HG03064 (cell line): ENCODE measurements around the gene MEN1.
A peak's percentile ranks its signal among the peaks of the same experiment; 100 is the strongest.

ENCODE experiments used
- ATAC-seq: cut with Tn5 transposase; IDR thresholded peaks from one replicate; pipeline ENCODE4 v1.9.1; 2021; ENCODE audit warnings: low read depth; ENCODE audit not compliant: unreplicated experiment

MEN1 gene

DNA sequence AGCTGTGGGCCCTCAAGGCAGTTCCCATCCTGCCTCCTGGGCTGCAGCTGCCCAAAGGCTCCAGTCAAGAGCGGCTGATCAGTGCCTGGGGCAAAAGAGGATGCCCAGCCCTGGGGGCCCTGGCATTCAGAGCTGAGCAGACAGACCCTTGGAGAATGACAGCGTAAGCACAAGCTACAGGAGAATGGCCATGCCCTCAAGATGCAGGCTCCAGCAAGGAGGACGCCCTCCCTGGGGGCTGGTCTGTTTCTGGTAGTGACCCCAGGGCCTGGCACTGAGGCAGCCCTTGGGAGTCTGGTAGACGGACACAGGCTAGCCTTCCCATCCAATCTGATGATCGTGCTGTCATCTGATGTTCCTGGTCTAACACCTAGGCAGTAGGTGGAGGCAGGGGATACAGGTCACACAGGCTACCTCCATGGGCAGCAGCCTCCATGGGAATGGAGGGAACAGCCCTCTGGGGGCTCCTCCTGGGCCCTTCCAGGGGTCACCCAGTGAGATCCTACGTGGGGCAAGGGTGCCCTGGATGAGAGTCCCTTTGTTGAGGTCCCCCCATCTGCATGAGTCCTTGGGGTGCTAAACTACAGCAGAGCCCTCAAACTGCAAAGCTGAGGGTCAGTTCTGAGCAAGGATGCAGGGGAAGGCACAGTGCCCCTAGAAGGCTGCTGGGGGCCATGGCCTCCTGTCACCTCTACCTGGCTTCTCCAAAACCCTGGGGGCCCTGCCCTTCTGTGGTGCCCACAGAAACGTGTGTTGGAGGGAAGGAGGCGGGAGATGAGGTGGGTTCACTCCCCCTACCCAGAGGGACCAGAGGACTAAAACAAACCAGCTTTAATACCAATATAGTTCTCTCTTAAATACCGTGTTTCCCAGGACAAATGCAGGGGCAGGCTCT, 21.8 kb downstream of the MEN1 start:
- no peak for ATAC-seq

DNA sequence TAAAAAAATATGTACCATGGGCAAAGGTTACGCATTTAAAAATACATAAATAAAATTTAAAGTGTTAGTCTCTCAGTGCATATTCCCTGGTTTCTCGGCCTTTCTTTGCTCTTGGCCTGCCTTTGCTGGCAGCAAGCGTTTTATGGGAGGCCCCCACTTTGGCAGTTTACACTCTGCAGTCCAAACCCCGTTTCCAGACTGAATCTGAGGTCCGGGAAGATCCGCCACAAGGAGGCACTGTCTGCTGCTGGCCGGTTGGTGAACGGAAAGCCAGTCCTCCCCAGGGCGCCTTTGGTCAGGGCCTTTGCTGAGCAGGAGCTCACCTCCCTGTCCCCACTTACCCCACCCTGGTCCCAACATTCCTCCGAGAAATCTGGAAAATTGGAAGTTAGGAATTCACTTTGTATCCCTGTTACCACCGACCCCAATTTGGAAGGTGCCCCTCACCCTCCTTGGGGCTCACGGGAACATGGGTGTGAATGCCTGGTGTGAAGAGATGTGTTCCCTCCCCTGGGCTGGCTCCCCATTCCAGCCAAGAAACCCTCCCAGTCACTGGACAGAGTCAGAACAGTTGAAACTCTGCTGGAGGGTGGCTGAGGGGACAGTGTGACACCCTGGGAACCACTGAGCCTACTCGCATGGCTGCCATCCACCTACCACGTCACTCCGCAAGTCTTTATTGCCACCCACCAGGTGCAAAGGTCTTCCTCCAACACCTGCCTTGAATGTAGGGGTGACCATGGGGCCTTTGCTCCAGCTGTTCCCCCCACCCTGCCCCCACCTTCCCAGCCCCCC, 22.6 kb downstream of the MEN1 start:
- ATAC-seq, result no peak

DNA sequence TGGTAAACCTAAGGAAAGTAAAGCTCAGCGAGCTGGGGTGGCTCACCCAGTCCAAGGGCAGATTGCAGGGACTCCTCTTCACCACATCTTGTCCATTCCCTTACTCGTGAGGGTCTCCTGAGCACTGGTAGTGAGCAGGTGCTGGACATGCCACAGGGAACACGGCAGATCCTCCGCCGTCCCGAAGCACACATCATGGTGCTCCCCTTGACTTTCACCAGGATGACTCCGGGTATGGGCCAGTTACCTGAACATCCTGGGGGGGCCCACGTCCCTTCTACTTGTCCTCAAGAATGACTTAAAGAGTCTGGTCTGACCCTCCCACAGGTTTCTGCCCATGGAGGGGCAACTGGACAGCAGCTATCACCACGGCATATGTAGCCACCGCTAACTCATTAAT, 24.0 kb downstream of the MEN1 start:
- ATAC-seq, result no peak

DNA sequence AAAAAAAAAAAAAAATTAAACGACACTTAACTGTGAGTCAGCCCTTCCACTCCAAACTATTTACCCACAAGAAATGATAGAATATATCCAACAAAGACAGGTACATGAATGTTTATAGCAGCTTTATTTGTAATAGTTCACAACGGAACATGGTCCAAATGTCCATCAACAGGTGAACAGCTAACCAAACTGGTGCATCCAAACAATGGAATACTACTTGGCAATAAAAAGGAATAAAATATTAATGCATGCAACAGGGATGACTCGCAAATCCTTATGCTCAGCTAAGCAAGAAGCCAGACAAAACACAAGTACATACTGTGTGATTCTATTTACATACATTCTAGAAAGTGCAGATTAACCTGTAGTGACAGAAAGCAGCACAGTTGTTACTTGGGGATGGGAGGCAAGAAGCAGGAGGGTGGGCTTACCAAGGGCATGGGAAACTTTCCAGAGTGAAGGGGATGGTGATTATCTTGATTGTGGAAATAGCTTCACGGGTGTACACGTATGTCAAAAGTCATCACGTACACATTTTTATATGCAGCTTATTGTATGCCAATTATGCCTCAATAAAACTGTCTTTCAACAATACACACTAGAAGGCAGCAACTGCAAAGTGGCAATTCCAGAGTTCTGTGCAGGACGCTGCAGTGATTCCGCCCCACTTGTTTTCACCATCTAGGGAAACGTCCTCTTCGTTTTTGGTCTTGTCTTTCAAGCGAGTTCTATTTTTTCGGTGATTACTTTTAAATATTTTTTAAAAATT, 25.4 kb downstream of the MEN1 start:
- ATAC-seq, result no peak

DNA sequence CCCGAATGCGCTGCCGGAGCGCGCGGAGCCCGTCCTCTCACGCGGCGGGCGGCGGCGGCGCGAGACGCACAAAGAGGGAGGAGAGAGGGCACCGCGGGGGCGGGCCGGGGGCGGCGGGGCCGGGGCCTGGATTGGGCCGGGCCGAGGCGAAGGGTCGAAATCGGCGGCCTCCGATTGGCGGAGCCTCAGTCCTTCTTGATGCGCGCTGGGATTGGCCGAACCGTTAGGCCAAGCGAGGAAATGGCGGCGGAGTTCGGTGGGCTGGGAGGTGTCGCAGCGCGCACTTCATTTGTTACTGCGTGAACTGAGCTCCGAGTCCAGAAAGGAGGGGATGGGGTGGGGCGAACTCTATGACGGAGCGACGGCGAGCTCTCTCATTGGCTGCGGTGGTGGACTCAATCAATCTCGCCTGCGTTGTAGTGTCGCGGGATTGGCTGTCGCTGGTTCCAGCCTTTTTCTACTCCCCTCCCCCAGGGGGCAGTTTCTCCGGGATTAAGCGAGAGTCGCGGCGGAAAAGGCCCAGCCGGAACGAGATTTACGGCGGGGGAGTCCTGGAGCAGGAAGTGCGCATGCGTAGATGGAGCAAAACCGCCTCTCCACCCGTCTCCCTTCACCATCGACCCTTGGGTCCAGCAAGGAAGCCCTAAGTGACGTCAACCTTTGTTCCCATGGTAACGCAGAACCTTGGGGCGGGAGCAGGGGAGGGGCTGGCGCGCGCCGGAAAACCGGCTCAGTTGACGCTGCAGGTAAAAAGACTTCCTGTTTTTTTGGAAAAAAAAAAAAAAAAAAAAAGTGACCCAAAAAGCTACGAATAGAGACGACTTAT, 31.7 kb downstream of the MEN1 start, which contains the start of gene SF1:
Gene SF1 (minus strand): TSS at position 70 of the 826 bp plus-strand sequence. CDS start 150 bp downstream, outside the sequence.
- peak; percentile 77 for ATAC-seq

DNA sequence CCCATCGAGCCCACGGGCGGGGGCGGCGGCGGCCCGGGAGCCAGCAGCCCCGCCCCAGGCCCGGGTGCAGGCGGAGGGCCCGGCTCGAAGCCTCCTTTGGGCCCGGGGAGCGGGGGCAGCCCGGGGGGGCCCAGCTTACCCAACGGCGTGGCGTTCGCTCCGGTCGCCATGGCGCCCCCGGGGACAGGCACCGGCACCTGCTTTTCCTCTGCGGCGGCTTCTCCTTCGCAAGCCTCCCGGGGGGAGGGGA, 32.2 kb downstream of the MEN1 start:
- ATAC-seq, result peak; percentile 26

DNA sequence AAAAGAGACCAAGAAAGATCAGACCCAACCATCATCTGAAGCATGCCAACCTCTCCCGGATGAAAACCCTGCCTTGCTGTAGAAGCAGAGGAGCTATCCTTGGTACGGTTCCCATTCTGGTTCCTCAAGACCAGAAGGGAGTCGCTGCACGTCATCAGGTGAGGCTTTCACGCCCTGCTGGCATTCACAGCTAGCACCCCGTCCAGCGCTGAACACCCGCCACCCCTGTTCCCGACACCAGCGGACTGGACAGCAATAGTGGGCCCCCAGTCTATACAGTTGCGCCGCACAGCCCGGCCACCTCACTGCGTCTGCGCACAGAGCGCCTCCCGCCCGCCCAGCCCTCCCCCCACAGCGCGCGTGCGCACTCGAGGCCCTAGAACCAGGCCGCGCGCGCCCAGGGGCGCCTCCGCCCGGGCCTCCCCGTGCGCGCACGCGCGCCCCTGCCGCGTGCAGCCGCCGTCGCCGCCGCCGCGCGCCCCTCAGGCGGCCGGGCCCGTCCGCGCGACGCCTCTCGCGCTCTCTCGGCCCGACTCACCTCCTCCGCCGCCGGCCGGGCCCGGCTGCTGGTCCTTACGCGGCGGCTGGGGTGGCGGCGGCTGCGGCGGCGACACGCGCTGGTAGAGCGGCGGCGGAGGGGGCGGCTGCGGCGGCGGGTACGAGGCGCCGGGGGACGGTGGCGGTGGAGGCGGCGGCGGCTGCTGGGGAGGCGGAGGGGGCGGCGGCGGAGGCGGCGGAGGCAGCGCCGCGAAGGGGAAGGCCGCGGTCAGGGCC, 32.7 kb downstream of the MEN1 start:
- peak; percentile 28 for ATAC-seq

DNA sequence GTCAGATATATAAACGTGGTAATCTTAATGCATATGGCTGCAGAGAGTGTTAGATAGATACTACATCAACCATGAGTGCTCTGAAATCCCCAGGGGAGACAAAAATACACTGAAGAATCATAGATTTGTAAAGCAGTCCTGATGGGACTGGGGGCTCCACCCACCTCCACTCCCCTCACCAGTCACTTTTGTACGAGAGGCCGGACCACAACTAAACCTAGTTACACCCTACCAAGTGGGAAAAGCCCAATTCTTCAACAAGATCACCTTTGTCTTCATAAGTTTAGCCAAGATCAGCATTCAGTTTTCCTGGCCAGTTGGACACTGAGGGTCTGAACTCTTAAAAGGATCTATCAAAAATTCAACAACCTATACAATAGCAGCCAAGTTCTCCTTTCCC, 33.5 kb downstream of the MEN1 start:
- ATAC-seq, result no peak

DNA sequence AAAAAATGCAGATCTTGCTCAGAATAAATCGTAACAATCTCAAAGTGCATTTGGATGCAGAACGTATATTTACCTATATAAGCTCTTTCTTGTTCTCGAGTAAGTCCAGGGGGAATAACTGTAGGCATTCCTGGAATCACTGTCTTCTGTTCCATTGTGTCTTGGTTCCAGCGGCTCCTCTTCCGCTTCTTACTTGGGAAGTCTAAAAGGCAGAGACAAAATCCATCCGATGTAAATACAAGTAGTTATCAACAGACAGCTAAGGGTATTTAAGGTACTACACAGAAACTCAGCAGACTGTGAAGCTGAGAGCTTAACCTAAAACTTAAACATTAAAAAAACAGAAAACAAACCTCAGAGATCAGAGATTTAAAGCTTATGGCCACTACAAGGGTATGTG, 33.9 kb downstream of the MEN1 start:
- ATAC-seq, result no peak

- ATAC-seq, result no peak
These were observed 36.2 kb downstream of the MEN1 start for GRCh38 chr11:64774144-64774543.

DNA sequence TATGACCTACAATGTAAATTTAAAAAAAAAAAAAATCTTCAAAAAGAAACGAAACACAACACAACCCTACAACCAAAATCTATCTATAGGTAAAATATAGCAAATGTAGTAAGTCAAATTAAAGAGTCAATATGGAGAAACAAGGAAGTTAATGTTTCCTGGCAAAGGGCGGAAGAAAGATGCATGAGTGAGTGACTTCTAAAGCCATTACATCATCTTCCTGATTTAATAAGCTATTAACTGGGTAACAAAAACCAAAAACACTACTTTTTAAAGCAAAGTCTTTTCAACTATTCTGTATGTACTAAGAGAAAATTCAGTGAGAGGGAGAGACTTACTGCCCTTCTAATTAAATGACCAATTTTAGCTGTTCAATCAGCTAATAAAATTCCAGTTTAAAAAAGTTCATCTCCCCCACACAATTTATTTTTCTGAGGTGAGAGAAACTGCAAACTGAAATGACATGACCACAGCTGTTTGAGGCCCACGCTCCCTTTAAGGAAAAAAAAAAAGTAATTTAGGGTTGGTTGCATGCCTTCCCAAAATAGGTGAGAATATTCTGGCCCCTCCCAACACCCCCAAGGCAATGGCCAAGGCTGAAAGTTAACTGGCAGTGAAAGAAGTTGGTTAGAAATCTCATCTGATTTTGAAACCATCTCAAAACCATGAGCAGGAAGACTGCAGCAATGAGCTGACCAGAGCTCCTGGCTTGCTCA, 37.9 kb downstream of the MEN1 start:
- ATAC-seq, result no peak

DNA sequence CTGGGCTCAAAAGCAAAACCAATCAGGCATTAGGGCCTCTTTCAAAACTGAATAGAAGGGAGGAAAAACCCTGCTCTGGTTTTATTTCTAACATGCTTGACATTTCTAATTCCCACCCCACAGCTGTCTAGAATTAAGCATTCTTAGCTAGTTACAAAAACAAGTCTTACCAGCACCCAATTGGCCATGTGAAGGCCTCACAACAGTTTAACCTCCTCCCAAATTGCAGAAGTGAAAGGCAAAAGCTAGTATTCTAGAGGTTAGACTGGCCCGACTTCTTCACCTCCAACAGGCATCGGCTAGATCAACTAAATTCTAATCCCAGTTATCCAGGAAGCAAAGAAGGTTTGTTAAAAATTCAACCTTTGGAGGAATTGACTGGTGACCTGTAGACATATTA, 38.5 kb downstream of the MEN1 start:
- ATAC-seq, result no peak

DNA sequence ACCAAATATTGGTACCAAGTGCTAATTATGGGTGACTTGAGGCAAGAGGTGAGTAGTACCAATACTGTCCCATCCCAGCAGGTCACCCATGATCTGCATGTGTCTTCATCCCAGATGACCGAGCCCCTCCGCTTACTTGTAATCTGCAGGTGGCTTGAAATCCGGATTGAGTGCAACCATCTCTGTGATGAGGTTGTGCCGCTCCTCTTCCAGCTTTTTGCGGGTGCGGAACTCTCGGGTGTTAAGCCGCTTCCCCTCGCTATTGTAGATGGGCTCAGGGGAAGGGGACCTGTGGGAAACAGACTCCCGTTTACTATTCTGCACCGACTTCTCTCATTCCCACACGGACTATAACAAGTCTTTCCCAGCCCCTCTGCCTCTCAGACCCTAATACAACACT, 40.2 kb downstream of the MEN1 start:
- no peak for ATAC-seq

DNA sequence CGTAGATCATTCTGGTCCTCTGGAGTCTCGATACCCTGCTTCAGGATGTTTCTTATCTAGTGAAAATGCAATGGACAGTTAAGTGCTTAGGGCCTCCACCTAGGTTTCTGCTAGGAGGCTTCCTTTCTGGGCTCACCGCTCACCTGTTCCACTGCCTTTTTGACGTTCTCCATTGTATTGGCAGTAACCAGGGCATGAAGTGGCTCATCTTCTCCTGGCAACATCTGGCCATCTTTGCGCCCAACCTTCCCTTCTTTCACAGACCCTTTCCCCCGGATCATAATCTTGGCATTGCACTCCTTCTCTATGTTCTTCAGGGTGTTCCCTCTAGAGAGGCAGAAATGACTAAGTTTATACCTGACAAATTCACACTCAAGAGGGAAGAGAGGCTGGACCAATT, 41.1 kb downstream of the MEN1 start:
- no peak for ATAC-seq

DNA sequence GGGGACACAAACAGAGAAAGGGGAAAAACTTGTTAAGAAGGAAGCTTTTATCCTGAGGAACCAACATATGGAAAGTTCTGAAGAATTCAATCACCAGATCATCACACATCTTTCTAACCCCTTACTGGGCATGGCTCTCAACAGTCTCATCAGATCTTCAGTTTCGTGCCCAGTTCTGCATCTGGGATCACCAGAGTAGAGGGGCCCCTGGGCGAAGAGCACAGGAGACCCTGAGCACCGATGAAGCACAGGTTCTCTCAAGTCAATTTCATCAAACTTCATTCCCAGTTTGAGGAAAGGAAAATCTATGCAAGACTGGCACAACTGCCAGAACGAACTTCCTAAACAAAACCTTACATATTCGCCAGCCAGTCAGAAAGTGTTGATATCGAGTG, 42.1 kb downstream of the MEN1 start:
- ATAC-seq, result no peak

DNA sequence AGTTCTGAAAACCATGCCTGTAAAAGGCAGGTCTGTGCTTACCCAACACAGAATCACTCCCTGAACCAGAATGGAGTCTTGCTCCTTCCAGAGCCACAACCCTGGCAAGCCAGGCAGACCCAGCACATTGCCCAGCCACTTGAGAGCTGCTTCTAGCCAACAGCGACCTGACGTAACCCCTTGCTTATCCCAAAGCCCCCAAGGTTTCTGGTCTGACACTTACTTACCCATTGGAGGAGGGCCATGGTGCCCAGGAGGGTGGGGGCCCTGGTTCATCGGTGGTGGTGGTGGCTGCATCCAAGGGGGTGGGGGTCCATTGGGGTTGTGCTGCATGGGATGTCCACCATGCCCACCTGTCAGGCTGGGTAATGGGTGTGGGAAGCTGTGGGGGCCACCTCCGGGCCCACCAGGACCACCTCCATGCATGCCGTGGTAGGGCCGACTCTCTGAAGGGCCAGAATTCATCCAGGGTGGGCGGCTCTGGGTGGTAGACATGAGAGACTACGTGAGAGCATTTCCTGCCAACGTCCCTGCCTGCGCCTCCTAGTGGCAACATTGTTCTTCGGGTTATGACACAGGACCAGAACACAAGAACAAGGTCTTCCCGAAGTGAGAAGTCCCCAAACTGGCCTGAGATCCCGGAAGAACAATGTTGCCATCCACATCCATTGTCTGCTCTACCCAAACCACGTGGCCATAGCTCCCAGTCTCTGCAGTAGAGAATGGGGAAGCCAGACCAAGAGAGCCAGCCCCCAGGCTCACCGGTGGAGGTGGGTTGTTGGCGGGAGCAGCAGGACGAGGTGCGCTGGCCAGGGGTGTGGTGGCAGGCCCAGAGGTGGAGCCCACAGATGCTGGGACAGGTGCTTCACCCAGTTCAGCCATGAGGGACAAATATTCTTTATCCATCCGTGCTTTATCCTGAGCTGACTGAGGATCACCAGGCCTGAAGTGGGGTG, 42.7 kb downstream of the MEN1 start:
- no peak for ATAC-seq

DNA sequence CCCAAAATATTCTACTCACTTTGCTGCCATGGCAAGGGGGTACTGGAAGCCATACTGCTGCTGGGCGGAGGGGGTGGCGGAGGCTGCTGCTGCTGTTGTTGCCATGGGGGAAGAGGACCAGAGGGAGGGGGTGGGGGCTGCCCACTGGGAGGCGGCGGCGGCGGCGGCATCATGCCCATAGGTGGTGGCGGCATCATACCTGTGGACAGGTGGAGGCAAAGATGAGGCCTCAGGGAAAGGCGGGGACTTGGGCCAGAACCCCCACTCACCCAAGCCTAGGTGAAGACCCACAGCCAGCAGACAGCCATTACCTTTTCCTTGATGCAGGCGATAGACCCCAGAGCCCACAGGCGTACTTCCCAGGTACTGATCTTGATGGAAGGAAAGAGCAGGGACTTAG, 43.5 kb downstream of the MEN1 start:
- no peak for ATAC-seq
